C1 segment of cervical spinal cord (tissue), 14 donors: ENCODE results near the gene TASOR2.

Source experiments
- DNase-seq, 14 donors: peaks; one replicate each; lab custom pipeline; 2025; lab: John Stamatoyannopoulos, UW

Gene TASOR2

GRCh38 chr10:5683065-5683464 is 1.6 kb upstream of the TASOR2 start:
- no peak for DNase-seq

DNA sequence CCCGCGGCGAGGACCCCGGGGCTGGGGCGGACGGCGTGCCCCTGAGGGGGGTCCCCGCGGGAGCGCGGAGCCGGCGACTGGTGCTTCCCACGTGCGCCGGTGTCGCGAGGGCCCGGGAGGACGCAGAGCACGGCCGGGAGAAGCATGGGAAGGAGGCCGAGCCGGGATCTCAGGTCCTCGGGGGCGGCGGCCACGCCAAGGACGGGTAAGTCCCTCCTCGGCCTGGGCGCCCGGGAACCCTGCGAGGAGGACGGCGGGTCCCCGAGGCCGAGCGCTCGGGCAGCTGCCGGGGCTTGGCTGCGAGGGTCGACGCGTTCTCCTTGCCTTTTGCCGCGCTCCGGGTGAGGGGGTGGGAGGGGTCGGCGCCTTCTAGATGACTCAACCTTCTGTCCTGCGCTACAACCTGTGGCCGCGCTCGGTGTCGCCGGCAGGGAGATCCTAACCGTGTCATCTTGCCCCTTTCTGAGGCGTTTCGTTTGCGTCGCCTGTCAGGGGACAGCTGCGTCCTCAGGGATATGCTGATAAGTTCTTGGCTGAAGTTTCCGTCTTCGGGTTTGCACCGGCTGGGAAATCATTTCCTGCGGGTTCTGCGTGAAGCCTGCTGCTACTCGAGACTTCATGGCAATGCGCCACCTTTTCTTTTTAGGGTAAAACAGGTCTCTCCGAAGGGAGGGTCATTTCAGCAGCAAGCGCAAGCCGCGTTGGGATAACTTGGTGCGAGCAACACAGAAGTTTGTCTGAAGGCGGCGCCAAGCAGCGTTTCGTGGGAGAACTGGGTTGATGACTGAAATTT is 529 bp downstream of the TASOR2 start:
- DNase-seq, result peak in 12 of 14 donors; percentile 20 to 65 (median 36)

DNA sequence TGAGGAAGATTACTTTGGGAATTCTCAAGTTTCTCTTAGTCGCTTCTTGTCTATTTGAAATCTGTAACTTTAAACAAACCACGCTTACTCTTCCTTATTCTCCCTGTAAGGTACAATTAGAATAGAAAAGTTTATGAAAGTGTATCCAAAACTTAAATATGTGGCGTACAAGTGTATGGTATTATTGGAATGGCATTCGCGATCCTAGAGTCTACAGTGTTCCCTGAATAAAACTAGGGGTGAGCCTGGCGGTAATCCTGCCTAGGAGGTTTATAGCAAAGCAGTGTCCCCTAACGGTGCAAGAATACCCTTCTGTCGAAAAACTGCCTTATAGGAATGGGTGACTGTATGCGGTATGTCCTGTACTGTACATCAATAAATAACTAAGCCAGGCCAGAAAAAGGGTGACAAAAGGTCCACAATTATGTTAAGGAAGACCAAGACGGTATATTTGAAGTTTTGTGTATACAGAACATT is 1.2 kb downstream of the TASOR2 start:
- no peak for DNase-seq

DNA sequence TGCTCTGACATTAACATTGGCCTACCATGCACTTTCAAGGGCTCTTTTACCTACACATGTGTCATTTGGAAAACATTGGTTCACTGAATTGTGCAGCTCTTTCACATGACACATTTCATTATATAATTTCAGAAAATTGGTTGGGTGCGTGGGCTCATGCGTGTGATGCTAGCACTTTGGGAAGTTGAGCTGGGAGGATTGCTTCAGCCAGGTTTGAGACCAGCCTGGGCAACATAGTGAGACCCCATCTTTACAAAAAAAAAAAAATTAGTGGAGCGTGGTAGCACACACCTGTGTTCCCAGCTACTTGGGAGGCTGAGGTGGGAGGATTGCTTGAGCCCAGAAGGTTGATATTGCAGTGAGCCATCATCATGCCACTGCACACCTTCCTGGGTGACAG is 3.9 kb downstream of the TASOR2 start:
- DNase-seq, result no peak

DNA sequence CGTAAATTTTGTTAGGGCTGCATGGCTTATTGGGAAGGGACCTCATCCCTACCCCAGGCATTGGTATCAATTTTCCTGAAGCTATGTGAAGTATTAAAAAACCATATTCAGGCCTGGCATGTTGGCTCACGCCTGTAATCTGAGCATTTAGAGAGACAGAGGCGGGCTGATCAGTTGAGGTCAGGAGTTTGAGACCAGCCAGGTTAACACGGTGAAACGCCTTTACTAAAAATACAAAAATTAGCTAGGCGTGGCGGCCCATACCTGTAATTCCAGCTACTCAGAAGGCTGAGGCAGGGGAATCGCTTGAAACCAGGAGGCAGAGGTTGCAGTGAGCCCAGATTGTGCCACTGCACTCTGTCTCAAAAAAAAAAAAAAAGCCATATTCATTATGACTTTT is 7.1 kb downstream of the TASOR2 start:
- DNase-seq, result no peak

GRCh38 chr10:5692461-5693358 is 8.1 kb downstream of the TASOR2 start:
- DNase-seq, result peak in 13 of 14 donors; percentile 9 to 70 (median 23)

GRCh38 chr10:5694573-5694972 is 9.9 kb downstream of the TASOR2 start:
- no peak for DNase-seq

DNA sequence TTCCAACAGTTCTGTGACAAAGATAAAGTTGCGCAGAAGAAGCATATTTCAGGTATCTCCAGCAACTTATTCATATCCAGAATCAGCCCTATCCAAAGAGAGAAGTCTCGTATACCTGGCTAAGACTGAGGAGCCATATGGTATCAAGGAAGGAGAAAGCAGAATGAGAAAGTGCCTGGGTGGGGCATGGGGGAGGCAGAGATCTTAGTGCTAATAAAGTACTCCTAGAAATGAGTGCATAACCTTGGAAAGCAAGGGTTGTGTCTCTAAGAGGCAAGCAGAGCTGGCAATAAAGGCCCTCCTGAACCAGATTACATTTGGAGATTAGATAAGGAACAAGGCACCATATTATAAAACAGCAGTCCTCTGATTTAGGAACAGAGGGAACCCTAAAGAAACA is 12.7 kb downstream of the TASOR2 start:
- DNase-seq, result no peak

DNA sequence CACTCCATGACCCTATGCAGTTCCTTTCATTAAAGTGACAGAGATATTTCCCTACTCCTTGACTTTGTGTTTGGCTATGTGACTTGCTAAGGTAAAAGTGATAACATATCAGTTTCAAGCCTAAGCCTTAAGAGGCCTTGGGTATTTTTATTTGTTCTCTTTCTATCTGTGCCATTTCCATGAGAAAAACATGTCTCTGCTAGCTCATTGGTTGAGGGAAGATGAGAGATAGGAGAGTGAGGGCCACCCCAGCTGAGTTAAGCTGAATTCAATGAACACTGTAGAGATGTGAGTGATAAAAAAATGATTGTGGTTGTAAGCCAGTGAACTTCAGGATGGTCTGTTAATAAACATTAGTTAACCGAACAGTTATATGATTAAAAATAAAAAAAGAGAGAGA is 13.4 kb downstream of the TASOR2 start:
- DNase-seq, result no peak

- no peak for DNase-seq
Measured at GRCh38 chr10:5708356-5708755, 23.7 kb downstream of the TASOR2 start.

GRCh38 chr10:5709865-5710264 is 25.2 kb downstream of the TASOR2 start:
- DNase-seq, result no peak

DNA sequence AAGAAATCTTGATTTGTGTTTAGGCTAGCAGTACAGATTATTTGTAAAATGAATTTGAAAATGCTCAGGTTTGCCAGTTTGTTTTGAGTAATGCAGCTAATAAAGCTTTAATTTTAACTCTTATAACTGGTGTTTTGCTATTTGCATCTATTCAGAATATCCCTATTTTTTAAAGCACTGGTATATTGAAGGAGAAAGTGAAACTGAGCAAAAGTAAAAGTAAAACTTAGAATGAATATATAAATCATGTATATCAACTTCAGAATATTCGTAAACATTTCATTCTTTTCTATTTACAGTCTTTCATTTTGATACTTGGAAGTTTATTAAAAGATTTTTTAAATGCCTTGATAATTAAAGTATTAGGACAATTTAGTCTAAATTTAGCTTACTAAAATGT is 26.2 kb downstream of the TASOR2 start:
- no peak for DNase-seq

DNA sequence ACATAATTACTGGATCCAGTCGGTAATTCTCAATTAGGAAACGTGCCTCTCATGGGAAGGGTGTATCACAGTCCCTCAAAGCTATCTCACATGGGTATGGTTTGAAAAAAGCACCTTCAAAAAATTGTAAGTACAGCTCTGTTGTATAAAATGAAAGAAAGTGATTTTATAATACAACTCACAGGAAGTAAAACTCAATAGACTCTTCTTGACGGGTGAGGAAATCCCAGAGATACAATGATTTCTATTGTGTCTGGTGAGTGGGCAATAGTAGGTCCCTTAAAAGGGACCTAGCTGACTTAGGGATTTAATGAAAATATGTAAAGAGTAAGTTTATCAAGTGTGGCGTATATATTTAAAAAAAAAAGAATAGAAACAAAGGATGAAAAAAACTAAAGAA is 27.0 kb downstream of the TASOR2 start:
- DNase-seq, result no peak

DNA sequence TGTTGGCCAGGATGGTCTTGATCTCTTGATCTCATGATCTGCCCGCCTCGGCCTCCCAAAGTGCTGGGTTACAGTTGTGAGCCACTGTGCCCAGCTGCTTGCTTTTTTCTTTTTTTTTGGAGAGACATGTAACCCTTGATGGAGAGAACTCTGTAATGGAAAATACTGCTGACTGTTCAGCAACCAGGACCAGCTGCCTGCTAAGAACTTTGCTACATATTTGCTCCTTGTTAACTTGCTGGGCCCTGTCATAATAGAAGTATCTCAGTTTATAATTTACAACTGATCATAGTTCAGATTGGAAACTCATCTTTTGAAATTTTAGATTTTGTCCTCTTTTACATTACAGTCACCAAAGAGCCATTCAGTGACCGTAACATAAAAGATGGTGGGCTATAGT is 34.9 kb downstream of the TASOR2 start:
- DNase-seq, result no peak

- no peak for DNase-seq
Measured at GRCh38 chr10:5720182-5720581, 35.5 kb downstream of the TASOR2 start.

- DNase-seq, result no peak
Measured at GRCh38 chr10:5723692-5724091, 39.1 kb downstream of the TASOR2 start.

DNA sequence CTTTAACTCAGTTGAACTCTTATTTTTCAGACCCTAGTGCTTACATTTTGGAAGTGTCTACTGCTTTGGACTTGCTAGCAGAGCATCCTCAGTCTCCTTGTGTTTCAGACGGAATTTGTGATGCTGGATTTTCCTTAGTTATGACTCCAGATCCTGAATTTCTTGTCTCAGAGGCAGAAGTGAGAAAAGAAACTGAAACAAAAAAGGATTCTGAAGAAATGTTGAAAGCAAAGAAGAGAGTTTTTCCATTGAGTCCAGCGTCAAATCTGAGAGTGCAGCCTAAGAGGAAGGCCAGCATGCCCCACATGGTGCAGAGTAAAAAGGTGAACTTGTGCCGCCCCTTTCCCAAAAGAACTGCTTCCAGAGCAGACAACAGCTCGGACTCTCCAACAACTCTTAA is 46.1 kb downstream of the TASOR2 start:
- no peak for DNase-seq

DNA sequence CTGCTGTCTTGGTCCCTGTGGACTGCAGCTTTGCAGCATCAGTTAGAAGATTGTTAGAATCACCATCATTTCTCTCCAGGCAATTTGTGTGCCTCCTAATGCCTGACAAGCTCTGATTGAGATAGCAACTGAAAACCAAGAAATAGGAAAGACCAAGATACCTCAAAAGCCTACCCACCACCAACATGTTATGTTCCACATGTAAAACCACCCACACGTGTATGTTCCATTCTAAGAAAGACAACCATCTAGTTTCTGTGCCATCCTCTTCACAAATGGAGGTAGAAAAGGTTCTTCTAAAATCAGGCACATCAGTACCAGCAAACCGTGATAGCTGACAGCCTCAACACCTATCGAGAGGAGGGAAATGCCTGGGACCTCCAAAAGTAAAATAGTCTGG is 46.9 kb downstream of the TASOR2 start:
- DNase-seq, result no peak

DNA sequence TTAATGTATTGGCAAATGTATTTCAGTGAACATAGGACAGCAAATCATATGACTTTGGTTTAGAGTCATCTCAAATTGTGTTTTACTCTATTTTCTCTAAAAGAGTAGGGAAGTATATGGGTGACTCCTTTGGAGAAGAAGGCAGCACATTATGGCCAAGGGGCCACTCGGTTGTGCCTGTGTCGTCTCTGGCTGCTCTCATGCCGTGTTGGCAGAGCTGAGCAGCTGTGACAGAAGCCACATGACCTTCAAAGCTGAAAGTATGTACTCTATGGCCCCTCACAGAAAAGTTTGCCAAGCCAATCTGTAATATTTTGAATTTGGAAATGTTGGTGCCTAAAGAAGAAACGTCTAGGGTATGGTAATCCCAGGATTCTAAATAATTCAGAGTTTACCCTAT is 47.5 kb downstream of the TASOR2 start:
- no peak for DNase-seq
